Measurements from ENCODE around the gene PRPSAP1.

DNA sequence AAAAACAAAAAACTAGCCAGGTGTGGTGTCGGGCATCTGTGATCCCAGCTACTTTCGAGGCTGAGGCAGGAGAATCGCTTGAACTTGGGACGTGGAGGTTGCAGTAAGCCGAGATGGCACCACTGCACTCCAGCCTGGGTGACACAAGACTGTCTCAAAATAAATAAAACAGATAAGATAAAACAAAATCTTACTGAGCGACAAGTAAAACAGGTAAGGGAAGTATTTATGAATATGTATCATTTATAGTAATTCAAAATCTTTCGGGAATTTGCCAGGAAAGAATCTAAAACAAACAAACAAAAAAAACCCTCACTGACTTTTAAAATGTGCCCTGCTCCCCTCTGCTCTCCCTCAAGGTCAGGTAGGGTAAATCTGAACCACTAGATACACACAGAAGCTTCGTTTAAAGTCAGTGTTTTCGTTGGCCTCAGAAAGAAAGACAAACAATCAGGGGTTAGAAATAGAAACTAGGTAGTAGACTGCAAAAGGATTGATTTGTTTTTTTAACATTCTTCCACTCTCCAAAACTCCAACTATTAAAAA lies 2.1 kb downstream of the PRPSAP1 start:
- TF ChIP-seq, protein P1, sequence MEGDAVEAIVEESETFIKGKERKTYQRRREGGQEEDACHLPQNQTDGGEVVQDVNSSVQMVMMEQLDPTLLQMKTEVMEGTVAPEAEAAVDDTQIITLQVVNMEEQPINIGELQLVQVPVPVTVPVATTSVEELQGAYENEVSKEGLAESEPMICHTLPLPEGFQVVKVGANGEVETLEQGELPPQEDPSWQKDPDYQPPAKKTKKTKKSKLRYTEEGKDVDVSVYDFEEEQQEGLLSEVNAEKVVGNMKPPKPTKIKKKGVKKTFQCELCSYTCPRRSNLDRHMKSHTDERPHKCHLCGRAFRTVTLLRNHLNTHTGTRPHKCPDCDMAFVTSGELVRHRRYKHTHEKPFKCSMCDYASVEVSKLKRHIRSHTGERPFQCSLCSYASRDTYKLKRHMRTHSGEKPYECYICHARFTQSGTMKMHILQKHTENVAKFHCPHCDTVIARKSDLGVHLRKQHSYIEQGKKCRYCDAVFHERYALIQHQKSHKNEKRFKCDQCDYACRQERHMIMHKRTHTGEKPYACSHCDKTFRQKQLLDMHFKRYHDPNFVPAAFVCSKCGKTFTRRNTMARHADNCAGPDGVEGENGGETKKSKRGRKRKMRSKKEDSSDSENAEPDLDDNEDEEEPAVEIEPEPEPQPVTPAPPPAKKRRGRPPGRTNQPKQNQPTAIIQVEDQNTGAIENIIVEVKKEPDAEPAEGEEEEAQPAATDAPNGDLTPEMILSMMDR (IDR thresholded peaks at IDR 0.05) = no peak
- TF ChIP-seq EP300 (IDR thresholded peaks at IDR 0.05) (no peak), POLR2A (IDR thresholded peaks at IDR 0.05) (no peak)
